Measurements from ENCODE around the gene RDH5. TPM values are rescaled to one million over a fixed set of nuclear protein-coding genes. Genes with fewer than 3 reads are reported as not detected.

The RDH5 gene
- total RNA-seq, 4 donors from 2014 or later = 0.94 to 9.7 (median 6.8) TPM

- H3K36me3 ChIP-seq = no peaks in the 10 kb centered on the region
- intact Hi-C loops (cut with DNase I) = no loop called here
- TF ChIP-seq POLR2A (IDR thresholded peaks at IDR 0.05) (no peak), CTCF (IDR thresholded peaks at IDR 0.05) (no peak)
- no peaks in the 10 kb centered on the region for H3K9me3 ChIP-seq
- H3K4me1 ChIP-seq = no peaks in the 10 kb centered on the region
- no peak overlapping the region for H3K27ac ChIP-seq
- H3K27me3 ChIP-seq = no peaks in the 10 kb centered on the region
- H3K4me3 ChIP-seq (replicated peaks in 1 of 3) = no peak overlapping the region
- DNase-seq = no peak
- 86 to 90% methylated on average over 1 of the region's 1 CpG for WGBS, 2 donors
Observed at GRCh38 chr12:55698965-55699364, 21.2 kb upstream of the RDH5 start.

GRCh38 chr12:55699471-55700055, 20.6 kb upstream of the RDH5 start:
- H3K36me3 ChIP-seq = no peaks in the 10 kb centered on the region
- H3K27ac ChIP-seq = no peak overlapping the region
- no peaks in the 10 kb centered on the region for H3K4me1 ChIP-seq
- H3K4me3 ChIP-seq (replicated peaks in 1 of 3) = no peak overlapping the region
- 78 to 85% methylated on average over 5 of the region's 5 CpGs for WGBS, 2 donors
- H3K27me3 ChIP-seq = no peaks in the 10 kb centered on the region
- intact Hi-C loops (cut with DNase I) = no loop called here
- H3K9me3 ChIP-seq = no peaks in the 10 kb centered on the region
- DNase-seq = no peak
- no peak for TF ChIP-seq CTCF (IDR thresholded peaks at IDR 0.05)
- TF ChIP-seq POLR2A (IDR thresholded peaks at IDR 0.05) = no peak

DNA sequence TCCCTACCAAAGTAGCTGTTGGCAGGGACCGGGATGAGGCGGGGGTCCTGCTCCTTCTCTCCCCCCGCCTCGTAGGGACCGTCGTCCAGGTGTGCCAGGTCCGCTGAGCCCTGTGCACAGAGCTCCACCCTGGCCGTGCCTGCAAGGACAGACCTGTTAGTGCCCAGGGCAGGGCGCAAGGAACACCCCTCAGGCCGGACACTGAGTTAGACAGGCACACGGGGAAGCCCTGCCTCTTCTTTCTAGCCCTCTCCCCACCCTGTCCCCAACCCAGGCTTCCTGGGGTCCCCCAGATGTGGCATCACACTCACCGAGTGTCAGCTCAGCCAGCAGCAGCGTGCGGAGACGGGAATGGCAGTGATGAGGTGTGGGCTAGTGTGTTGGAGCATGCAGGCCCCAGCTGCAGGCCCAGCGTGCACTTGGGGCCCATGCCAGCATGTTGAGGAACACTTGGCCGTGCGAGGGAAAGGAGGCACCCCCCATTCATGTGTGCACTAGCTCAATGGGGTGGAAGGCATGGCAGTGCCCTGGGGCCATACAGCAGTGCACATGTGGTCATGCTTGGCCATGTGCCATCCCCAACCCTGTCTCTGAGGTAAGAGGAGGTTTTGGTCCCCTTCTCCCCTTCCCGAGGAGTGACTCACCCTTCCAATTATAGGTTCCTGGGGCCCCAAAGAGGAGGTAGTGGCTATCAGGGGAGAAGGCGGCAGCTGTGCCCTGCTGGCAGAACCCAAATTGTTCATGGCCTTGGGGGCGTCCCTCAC, 19.8 kb upstream of the RDH5 start:
- H3K36me3 ChIP-seq = no peaks in the 10 kb centered on the region
- H3K27me3 ChIP-seq = no peaks in the 10 kb centered on the region
- no peak overlapping the region for H3K4me3 ChIP-seq (replicated peaks in 1 of 3)
- WGBS, 2 donors = 87 to 92% methylated on average over 16 to 19 of the region's 21 CpGs
- TF ChIP-seq POLR2A (IDR thresholded peaks at IDR 0.05) (no peak), CTCF (IDR thresholded peaks at IDR 0.05) (no peak)
- no peak for DNase-seq
- H3K27ac ChIP-seq = no peak overlapping the region
- H3K4me1 ChIP-seq = no peaks in the 10 kb centered on the region
- intact Hi-C loops (cut with DNase I) = no loop called here
- H3K9me3 ChIP-seq = no peaks in the 10 kb centered on the region

DNA sequence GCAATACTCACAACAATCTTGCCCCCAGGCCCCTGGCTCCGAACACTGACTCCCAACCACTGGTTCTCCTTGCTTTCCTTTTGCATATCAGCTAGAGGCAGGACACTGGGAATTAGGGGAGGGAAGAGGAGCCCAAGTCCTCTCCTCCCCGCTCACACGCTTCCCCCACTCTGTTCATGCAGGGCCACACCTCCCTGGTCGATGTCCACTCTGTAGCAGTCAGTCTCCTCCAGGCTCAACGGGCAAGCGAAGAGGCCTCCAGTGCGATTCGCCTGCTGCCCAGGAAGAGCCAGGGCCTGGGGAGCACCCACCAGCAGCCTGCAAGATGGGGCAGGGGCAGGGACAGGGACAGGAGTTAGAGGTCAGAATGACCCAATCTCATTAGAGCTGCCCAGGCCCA, 17.3 kb upstream of the RDH5 start:
- H3K4me1 ChIP-seq = peaks cover 3 to 8% of the 10 kb centered on the region in 2 donors
- TF ChIP-seq POLR2A (IDR thresholded peaks at IDR 0.05) (no peak), CTCF (IDR thresholded peaks at IDR 0.05) (no peak)

DNA sequence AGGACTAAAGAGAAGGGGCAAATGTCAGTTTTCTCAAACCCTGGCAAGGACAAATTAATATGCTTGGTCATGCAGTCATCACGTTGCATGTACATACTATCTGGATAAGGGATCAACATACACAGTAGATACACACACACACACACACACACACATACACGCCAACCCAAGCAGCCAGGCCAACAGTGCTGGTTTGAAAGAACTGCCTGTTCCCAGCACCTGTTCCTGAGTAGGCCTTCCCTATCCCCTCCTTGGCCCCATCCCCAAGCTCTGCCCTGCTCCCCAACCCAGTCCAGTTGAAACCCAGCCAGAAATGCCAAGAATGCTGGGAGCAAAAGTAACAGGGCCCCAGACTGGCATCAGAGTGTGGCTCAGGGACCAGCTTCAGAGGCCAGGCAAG, 16.9 kb upstream of the RDH5 start:
- WGBS, 2 donors = 56 to 74% methylated on average over 2 of the region's 2 CpGs
- no peaks in the 10 kb centered on the region for H3K9me3 ChIP-seq
- H3K27me3 ChIP-seq = no peaks in the 10 kb centered on the region
- H3K36me3 ChIP-seq = no peaks in the 10 kb centered on the region
- peaks cover 7 to 11% of the 10 kb centered on the region in 2 donors for H3K4me1 ChIP-seq
- no peak overlapping the region for H3K4me3 ChIP-seq (replicated peaks in 1 of 3)
- no peak for TF ChIP-seq POLR2A (IDR thresholded peaks at IDR 0.05)
- TF ChIP-seq CTCF (IDR thresholded peaks at IDR 0.05) = no peak
- H3K27ac ChIP-seq = no peak overlapping the region
- no peak for DNase-seq
- intact Hi-C loops (cut with DNase I) = no loop called here

More for the DNA sequence above, 17.3 kb upstream of the RDH5 start:
- 88% methylated on average over 8 of the region's 8 CpGs for WGBS, 2 donors
- intact Hi-C loops (cut with DNase I) = no loop called here
- no peaks in the 10 kb centered on the region for H3K9me3 ChIP-seq
- H3K4me3 ChIP-seq (replicated peaks in 1 of 3) = no peak overlapping the region
- no peaks in the 10 kb centered on the region for H3K36me3 ChIP-seq
- no peak overlapping the region for H3K27ac ChIP-seq
- DNase-seq = no peak
- no peaks in the 10 kb centered on the region for H3K27me3 ChIP-seq
